Right atrium auricular region (tissue), 2 donors: ENCODE measurements around the gene ZNF646. TPM values are rescaled to one million over a fixed set of nuclear protein-coding genes. Genes with fewer than 3 reads are reported as not detected.

Experiments used
- DNase-seq: peaks from one replicate; pipeline ENCODE4 v3.0.0-alpha.2; 2019; ENCODE audit warnings: low spot score
- H3K27ac ChIP-seq, 2 donors: fragments of 200-600 bp; sonication (generic); 1 replicate in 1 of 2; 2 replicates in 1 of 2; pipeline ENCODE4 v1.5.1; 2016 to 2019
- H3K27me3 ChIP-seq, 2 donors: fragments of 200-600 bp; sonication (generic); one replicate each; pipeline versions ENCODE4 v1.5.1 to v1.6.0; 2017 to 2019
- H3K36me3 ChIP-seq: fragments of 200-600 bp; sonication (generic); one replicate; pipeline ENCODE4 v1.5.1; 2016
- H3K4me1 ChIP-seq, 2 donors: fragments of 200-600 bp; sonication (generic); one replicate each; pipeline versions ENCODE4 v1.5.1 to v1.6.0; 2017 to 2019
- H3K4me3 ChIP-seq, 2 donors: fragments of 200-600 bp; sonication (generic); 1 replicate in 1 of 2; 2 replicates in 1 of 2; pipeline ENCODE4 v1.5.1; 2017 to 2019; ENCODE audit warnings: mild to moderate bottlenecking in 1 of 2, moderate library complexity in 1 of 2
- H3K9me3 ChIP-seq, 2 donors: fragments of 200-600 bp; sonication (generic); one replicate each; pipeline ENCODE4 v1.5.1; 2019
- CTCF ChIP-seq, 2 donors: fragments of 200-600 bp; sonication (generic); IDR thresholded peaks; one replicate each; pipeline ENCODE4 v1.5.1; 2019; ENCODE audit warnings: antibody characterized with exemption in 2 of 2
- total RNA-seq, 2 donors: library from RNA; depleted of rRNA; stranded (reverse); fragments of >200 nt; gene quantifications; one replicate each; pipeline ENCODE4 v1.1.0, GENCODE V29; 2016

Gene ZNF646
- total RNA-seq, 2 donors from 2014 or later, result 6.2 to 10.8 TPM

GRCh38 chr16:31127182-31127581 is 53.0 kb downstream of the ZNF646 start:
- no peak overlapping the region for H3K27ac ChIP-seq
- no peaks in the 10 kb centered on the region for H3K27me3 ChIP-seq
- H3K9me3 ChIP-seq, result no peaks in the 10 kb centered on the region
- H3K36me3 ChIP-seq, result peaks cover 83% of the 10 kb centered on the region
- no peak overlapping the region for H3K4me3 ChIP-seq
- peaks cover 0 to 21% of the 10 kb centered on the region in 2 donors for H3K4me1 ChIP-seq
- no peak for DNase-seq
- TF ChIP-seq CTCF (IDR thresholded peaks at IDR 0.05), result no peak

GRCh38 chr16:31128711-31129567 is 54.7 kb downstream of the ZNF646 start:
- H3K27ac ChIP-seq, result peak overlapping the region; percentile 64
- no peaks in the 10 kb centered on the region for H3K27me3 ChIP-seq
- H3K36me3 ChIP-seq, result peaks cover 71% of the 10 kb centered on the region
- no peak for TF ChIP-seq CTCF (IDR thresholded peaks at IDR 0.05)
- H3K4me3 ChIP-seq, result no peak overlapping the region
- H3K4me1 ChIP-seq, result peaks cover 0 to 26% of the 10 kb centered on the region in 2 donors
- peak; percentile 70 for DNase-seq
- no peaks in the 10 kb centered on the region for H3K9me3 ChIP-seq

GRCh38 chr16:31129568-31130335 is 55.5 kb downstream of the ZNF646 start:
- peak overlapping the region; percentile 64 for H3K27ac ChIP-seq
- TF ChIP-seq CTCF (IDR thresholded peaks at IDR 0.05), result no peak
- H3K36me3 ChIP-seq, result peaks cover 64% of the 10 kb centered on the region
- DNase-seq, result peak; percentile 74
- H3K9me3 ChIP-seq, result no peaks in the 10 kb centered on the region
- H3K4me3 ChIP-seq, result no peak overlapping the region
- H3K4me1 ChIP-seq, result peaks cover 0 to 34% of the 10 kb centered on the region in 2 donors
- H3K27me3 ChIP-seq, result no peaks in the 10 kb centered on the region

- peaks cover 0 to 39% of the 10 kb centered on the region in 2 donors for H3K4me1 ChIP-seq
- H3K9me3 ChIP-seq, result no peaks in the 10 kb centered on the region
- H3K27ac ChIP-seq, result peak overlapping the region in 1 of 2 donors; percentile 64
- H3K27me3 ChIP-seq, result no peaks in the 10 kb centered on the region
- no peak for TF ChIP-seq CTCF (IDR thresholded peaks at IDR 0.05)
- DNase-seq, result no peak
- H3K36me3 ChIP-seq, result peaks cover 59% of the 10 kb centered on the region
- no peak overlapping the region for H3K4me3 ChIP-seq
These were observed 56.2 kb downstream of the ZNF646 start for GRCh38 chr16:31130336-31130891.

- peaks cover 59% of the 10 kb centered on the region for H3K36me3 ChIP-seq
- peaks cover 0 to 39% of the 10 kb centered on the region in 2 donors for H3K4me1 ChIP-seq
- no peak for DNase-seq
- TF ChIP-seq CTCF (IDR thresholded peaks at IDR 0.05), result no peak
- H3K4me3 ChIP-seq, result no peak overlapping the region
- H3K9me3 ChIP-seq, result no peaks in the 10 kb centered on the region
- H3K27me3 ChIP-seq, result no peaks in the 10 kb centered on the region
- no peak overlapping the region for H3K27ac ChIP-seq
These were observed 56.7 kb downstream of the ZNF646 start for GRCh38 chr16:31130899-31131298.
